ENCODE results near the gene CHD3. TPM values are rescaled to one million over a fixed set of nuclear protein-coding genes. Genes with fewer than 3 reads are reported as not detected.
A peak's percentile ranks its signal among the peaks of the same experiment; 100 is the strongest.

CHD3 gene
- total RNA-seq, 4 donors from 2014 or later, result 36.1 to 99.9 (median 45.1) TPM

- no peak overlapping the region for H3K4me3 ChIP-seq
- no peak for DNase-seq
- H3K9me3 ChIP-seq, result no peaks in the 10 kb centered on the region
- no peaks in the 10 kb centered on the region for H3K27me3 ChIP-seq
- no peak overlapping the region for H3K27ac ChIP-seq
- H3K4me1 ChIP-seq, result no peaks in the 10 kb centered on the region
- H3K36me3 ChIP-seq, result no peaks in the 10 kb centered on the region
- no peak for TF ChIP-seq POLR2A (IDR thresholded peaks at IDR 0.05)
- TF ChIP-seq, protein P1, sequence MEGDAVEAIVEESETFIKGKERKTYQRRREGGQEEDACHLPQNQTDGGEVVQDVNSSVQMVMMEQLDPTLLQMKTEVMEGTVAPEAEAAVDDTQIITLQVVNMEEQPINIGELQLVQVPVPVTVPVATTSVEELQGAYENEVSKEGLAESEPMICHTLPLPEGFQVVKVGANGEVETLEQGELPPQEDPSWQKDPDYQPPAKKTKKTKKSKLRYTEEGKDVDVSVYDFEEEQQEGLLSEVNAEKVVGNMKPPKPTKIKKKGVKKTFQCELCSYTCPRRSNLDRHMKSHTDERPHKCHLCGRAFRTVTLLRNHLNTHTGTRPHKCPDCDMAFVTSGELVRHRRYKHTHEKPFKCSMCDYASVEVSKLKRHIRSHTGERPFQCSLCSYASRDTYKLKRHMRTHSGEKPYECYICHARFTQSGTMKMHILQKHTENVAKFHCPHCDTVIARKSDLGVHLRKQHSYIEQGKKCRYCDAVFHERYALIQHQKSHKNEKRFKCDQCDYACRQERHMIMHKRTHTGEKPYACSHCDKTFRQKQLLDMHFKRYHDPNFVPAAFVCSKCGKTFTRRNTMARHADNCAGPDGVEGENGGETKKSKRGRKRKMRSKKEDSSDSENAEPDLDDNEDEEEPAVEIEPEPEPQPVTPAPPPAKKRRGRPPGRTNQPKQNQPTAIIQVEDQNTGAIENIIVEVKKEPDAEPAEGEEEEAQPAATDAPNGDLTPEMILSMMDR (IDR thresholded peaks at IDR 0.05), result no peak
Observed at GRCh38 chr17:7955414-7956227, 67.0 kb downstream of the CHD3 start.

DNA sequence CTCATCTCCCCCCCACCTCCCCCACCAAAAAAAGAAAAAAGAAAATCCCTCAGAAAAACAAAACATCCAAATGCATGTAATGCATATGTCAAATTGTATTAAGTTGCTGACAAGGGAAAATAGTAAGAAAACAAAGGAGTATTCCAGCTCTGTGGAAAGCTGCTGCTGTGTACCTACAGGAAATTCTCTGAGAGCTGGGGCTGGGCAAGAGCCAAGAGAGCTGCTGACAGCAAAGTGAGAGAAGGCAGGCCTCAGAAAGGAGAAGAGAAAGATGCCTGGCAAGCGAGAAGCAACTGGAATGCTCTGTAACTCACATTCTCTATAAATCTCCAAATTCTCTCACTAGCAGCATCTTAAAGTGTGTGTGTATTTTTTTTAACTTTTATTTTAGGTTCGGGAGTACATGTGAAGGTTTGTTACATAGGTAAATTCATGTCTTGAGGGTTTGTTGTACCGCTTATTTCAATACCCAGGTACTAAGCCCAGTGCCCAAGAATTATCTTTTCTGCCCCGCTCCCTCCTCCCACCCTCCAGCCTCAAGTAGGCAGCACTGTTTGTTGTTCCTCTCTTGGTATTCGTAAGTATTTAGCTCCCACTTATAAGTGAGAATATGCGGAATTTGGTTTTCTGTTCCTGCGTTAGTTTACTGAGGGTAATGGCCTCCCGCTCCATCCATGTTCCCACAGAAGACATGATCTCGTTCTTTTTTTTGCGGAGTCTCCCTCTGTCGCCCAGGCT lies 67.8 kb downstream of the CHD3 start:
- no peak for TF ChIP-seq POLR2A (IDR thresholded peaks at IDR 0.05)
- TF ChIP-seq, protein P1 (IDR thresholded peaks at IDR 0.05), result no peak
- Histone ChIP-seq H3K36me3 (no peaks in the 10 kb centered on the region), H3K27ac (peak overlapping the region in 1 of 4 donors; percentile 27), H3K27me3 (no peaks in the 10 kb centered on the region), H3K4me1 (no peaks in the 10 kb centered on the region), H3K4me3 (no peak overlapping the region), H3K9me3 (no peaks in the 10 kb centered on the region)
- DNase-seq, result no peak

GRCh38 chr17:7959503-7960253 lies 71.1 kb downstream of the CHD3 start:
- Histone ChIP-seq H3K36me3 (no peaks in the 10 kb centered on the region), H3K4me3 (no peak overlapping the region), H3K27me3 (no peaks in the 10 kb centered on the region), H3K27ac (no peak overlapping the region), H3K9me3 (no peaks in the 10 kb centered on the region), H3K4me1 (no peaks in the 10 kb centered on the region)
- DNase-seq, result no peak
- no peak for TF ChIP-seq POLR2A (IDR thresholded peaks at IDR 0.05)
- TF ChIP-seq, protein P1 (IDR thresholded peaks at IDR 0.05), result no peak

GRCh38 chr17:7961421-7961820 lies 72.8 kb downstream of the CHD3 start:
- Histone ChIP-seq H3K36me3 (no peaks in the 10 kb centered on the region), H3K27ac (no peak overlapping the region), H3K4me3 (no peak overlapping the region), H3K27me3 (no peaks in the 10 kb centered on the region), H3K9me3 (no peaks in the 10 kb centered on the region), H3K4me1 (no peaks in the 10 kb centered on the region)
- no peak for DNase-seq
- TF ChIP-seq, protein P1 (IDR thresholded peaks at IDR 0.05), result no peak

Small RNAs within 50 kb of the gene (small RNA-seq; reads per million reads assigned to genes)
- gene SCARNA21, result 17.1 to 21.6 reads per million in 2 donors

Other genes with a start within 250 kb of the CHD3 start
- gene ATP1B2, start 237.9 kb upstream of the CHD3 start, total RNA-seq, result under 1 TPM in 1 of 4 donors, not detected in 3; 0.47 TPM
- 10 to 100 TPM; 19.6 to 27.7 (median 25.1) TPM for gene TP53, start 201.3 kb upstream of the CHD3 start, total RNA-seq
- 1 to 10 TPM; 4.6 to 9.3 (median 6.2) TPM for gene WRAP53, start 200.3 kb upstream of the CHD3 start, total RNA-seq
- under 1 TPM in 1 of 4 donors, not detected in 3; 0.27 TPM for gene EFNB3, start 183.6 kb upstream of the CHD3 start, total RNA-seq
- gene DNAH2, start 171.0 kb upstream of the CHD3 start, total RNA-seq, result under 1 TPM in 2 of 4 donors, not detected in 2; 0.18 to 0.83 TPM
- gene KDM6B, start 54.6 kb upstream of the CHD3 start, total RNA-seq, result 10 to 100 TPM; 32.1 to 45.6 (median 36.4) TPM
- gene TMEM88, start 33.7 kb upstream of the CHD3 start, total RNA-seq, result 10 to 100 TPM in 3 of 4 donors, 1 to 10 TPM in 1; 3.4 to 29.7 (median 12.9) TPM
- 10 to 100 TPM; 28.6 to 75.8 (median 47.8) TPM for gene NAA38, start 31.2 kb upstream of the CHD3 start, total RNA-seq
- gene CYB5D1, start 30.8 kb upstream of the CHD3 start, total RNA-seq, result 1 to 10 TPM; 3.3 to 5.1 (median 4.2) TPM
- 1 to 10 TPM in 3 of 4 donors, not detected in 1; 1.2 to 5.1 (median 1.6) TPM for gene RNF227, start 27.5 kb downstream of the CHD3 start, total RNA-seq
- 1 to 10 TPM in 3 of 4 donors, under 1 TPM in 1; 0.95 to 5.0 (median 2.7) TPM for gene KCNAB3, start 41.1 kb downstream of the CHD3 start, total RNA-seq
- gene TRAPPC1, start 43.2 kb downstream of the CHD3 start, total RNA-seq, result 10 to 100 TPM; 39.8 to 58.0 (median 45.5) TPM
- 100 to 1,000 TPM in 1 of 4 donors, 10 to 100 TPM in 3; 30.5 to 120 (median 45.2) TPM for gene CNTROB, start 43.4 kb downstream of the CHD3 start, total RNA-seq
- not detected for gene GUCY2D, start 113.8 kb downstream of the CHD3 start, total RNA-seq
- gene ALOX15B, start 150.3 kb downstream of the CHD3 start, total RNA-seq, result 1 to 10 TPM in 3 of 4 donors, under 1 TPM in 1; 0.70 to 4.1 (median 2.1) TPM
- gene ALOX12B, start 198.9 kb downstream of the CHD3 start, total RNA-seq, result under 1 TPM in 1 of 4 donors, not detected in 3; 0.83 TPM
- not detected for gene ALOXE3, start 229.7 kb downstream of the CHD3 start, total RNA-seq
- not detected for gene HES7, start 235.3 kb downstream of the CHD3 start, total RNA-seq